ENCODE measurements around the gene GFPT2. TPM values are rescaled to one million over a fixed set of nuclear protein-coding genes. Genes with fewer than 3 reads are reported as not detected.

The GFPT2 gene
- total and polyA plus RNA-seq, 2 of the 8 experiments (the other 6 are each of a cell fraction or from before 2014, with no cell fraction given), result 83.7 to 143 TPM

- TF ChIP-seq CBX5 (IDR thresholded peaks at IDR 0.05; ENCODE audit: low read depth, low read length) (no peak), GTF2F1 (IDR thresholded peaks at IDR 0.05; ENCODE audit: borderline replicate concordance, low read depth, low read length) (no peak), RBBP5 (IDR thresholded peaks at IDR 0.05; ENCODE audit: borderline replicate concordance, low read depth, low read length) (no peak), PHF8 (conservative IDR thresholded peaks at IDR 0.05; ENCODE audit: low read depth, low read length) (no peak), HDAC2 (IDR thresholded peaks at IDR 0.05; ENCODE audit: borderline replicate concordance in 1 of 2, low read depth in 2 of 2, low read length in 2 of 2) (no peak), FOSL1 (IDR thresholded peaks at IDR 0.05; ENCODE audit: insufficient read depth, low read depth, low read length) (no peak), POLR2A (IDR thresholded peaks at IDR 0.05; ENCODE audit: control extremely low read depth in 1 of 2, low read depth in 2 of 2, low read length in 2 of 2) (no peak)
These were observed 70.9 kb downstream of the GFPT2 start (continued) for GRCh38 chr5:180282281-180282680.

Measured in H1 (cell line).